Brain microvascular endothelial cell (primary cell): ENCODE measurements around the gene EDN3.
"Not testable (repeated sequence)": the region's sequence is repeated elsewhere in the genome, so short reads cannot be mapped to it uniquely, and the experiment has no call there.

Experiments used
- DNase-seq: peaks from one replicate; pipeline ENCODE4 v3.0.0-alpha.2; 2020
- H3K27ac ChIP-seq: fragments of 250-450 bp; sonication (Bioruptor Pico); 2 replicates; pipeline ENCODE4 v1.5.1; 2020; ENCODE audit warnings: mild to moderate bottlenecking, moderate library complexity
- H3K27me3 ChIP-seq: fragments of 250-450 bp; sonication (Bioruptor Pico); replicated peaks from 2 replicates; pipeline ENCODE4 v1.5.1; 2020; ENCODE audit warnings: mild to moderate bottlenecking
- H3K36me3 ChIP-seq: fragments of 250-450 bp; sonication (Bioruptor Pico); replicated peaks from 2 replicates; pipeline ENCODE4 v1.5.1; 2020; ENCODE audit warnings: mild to moderate bottlenecking
- H3K4me3 ChIP-seq: 2 replicates; pipeline ENCODE4 v1.5.1; 2011; ENCODE audit warnings: low read depth, mild to moderate bottlenecking, control low read depth, low read length, moderate library complexity
- CTCF ChIP-seq: IDR thresholded peaks from 2 replicates; pipeline ENCODE4 v1.5.1; 2011; ENCODE audit warnings: low read depth, mild to moderate bottlenecking, moderate library complexity, low read length, control low read depth, inconsistent platforms; ENCODE audit errors: missing control alignments
- in situ Hi-C: cut with HindIII; loops from 2 replicates; pipeline ENCODE4 v1.10.0; 2017; ENCODE audit warnings: low sequenced_read_pairs, low pct_ligation_motif_present

The EDN3 gene

GRCh38 chr20:59352541-59352940, 52.1 kb downstream of the EDN3 start:
- Histone ChIP-seq H3K4me3 (no peak overlapping the region), H3K27me3 (no peaks in the 10 kb centered on the region), H3K36me3 (no peaks in the 10 kb centered on the region), H3K27ac (no peak overlapping the region)
- DNase-seq: no peak
- TF ChIP-seq CTCF: no peak
- in situ Hi-C loops: no loop called here

GRCh38 chr20:59352990-59353389, 52.6 kb downstream of the EDN3 start:
- Histone ChIP-seq H3K4me3 (no peak overlapping the region), H3K27me3 (no peaks in the 10 kb centered on the region), H3K36me3 (no peaks in the 10 kb centered on the region), H3K27ac (no peak overlapping the region)
- no peak for TF ChIP-seq CTCF
- in situ Hi-C loops: no loop called here
- no peak for DNase-seq

GRCh38 chr20:59354460-59354859, 54.0 kb downstream of the EDN3 start:
- no peaks in the 10 kb centered on the region for H3K27me3 ChIP-seq
- H3K4me3 ChIP-seq: no peak overlapping the region
- in situ Hi-C loops: no loop called here
- no peak overlapping the region for H3K27ac ChIP-seq
- H3K36me3 ChIP-seq: no peaks in the 10 kb centered on the region
- no peak for DNase-seq
- TF ChIP-seq CTCF: no peak

GRCh38 chr20:59355242-59355641, 54.8 kb downstream of the EDN3 start:
- no peaks in the 10 kb centered on the region for H3K27me3 ChIP-seq
- no peak for DNase-seq
- in situ Hi-C loops: no loop called here
- H3K36me3 ChIP-seq: no peaks in the 10 kb centered on the region
- no peak overlapping the region for H3K27ac ChIP-seq
- no peak overlapping the region for H3K4me3 ChIP-seq
- TF ChIP-seq CTCF: no peak

GRCh38 chr20:59356662-59357165, 56.3 kb downstream of the EDN3 start:
- in situ Hi-C loops: no loop called here
- TF ChIP-seq CTCF: no peak

GRCh38 chr20:59358793-59359192, 58.4 kb downstream of the EDN3 start:
- DNase-seq, in situ Hi-C loops, H3K4me3 ChIP-seq, H3K27ac ChIP-seq, H3K36me3 ChIP-seq, H3K27me3 ChIP-seq: not testable (repeated sequence)

More at GRCh38 chr20:59356662-59357165, 56.3 kb downstream of the EDN3 start:
- Histone ChIP-seq H3K27ac (no peak overlapping the region), H3K36me3 (no peaks in the 10 kb centered on the region), H3K4me3 (no peak overlapping the region), H3K27me3 (no peaks in the 10 kb centered on the region)
- no peak for DNase-seq
